Articular chondrocyte of knee joint (primary cell): ENCODE measurements around the gene WASF1. TPM values are rescaled to one million over a fixed set of nuclear protein-coding genes. Genes with fewer than 3 reads are reported as not detected.

Experiments used
- total RNA-seq: library from RNA; depleted of rRNA; stranded (reverse); fragments of >200 nt; gene quantifications from 2 replicates; pipeline ENCODE4 v1.2.3, GENCODE V29; 2012

Gene WASF1
- 11.9 and 14.7 TPM in 2 replicates for total RNA-seq

DNA sequence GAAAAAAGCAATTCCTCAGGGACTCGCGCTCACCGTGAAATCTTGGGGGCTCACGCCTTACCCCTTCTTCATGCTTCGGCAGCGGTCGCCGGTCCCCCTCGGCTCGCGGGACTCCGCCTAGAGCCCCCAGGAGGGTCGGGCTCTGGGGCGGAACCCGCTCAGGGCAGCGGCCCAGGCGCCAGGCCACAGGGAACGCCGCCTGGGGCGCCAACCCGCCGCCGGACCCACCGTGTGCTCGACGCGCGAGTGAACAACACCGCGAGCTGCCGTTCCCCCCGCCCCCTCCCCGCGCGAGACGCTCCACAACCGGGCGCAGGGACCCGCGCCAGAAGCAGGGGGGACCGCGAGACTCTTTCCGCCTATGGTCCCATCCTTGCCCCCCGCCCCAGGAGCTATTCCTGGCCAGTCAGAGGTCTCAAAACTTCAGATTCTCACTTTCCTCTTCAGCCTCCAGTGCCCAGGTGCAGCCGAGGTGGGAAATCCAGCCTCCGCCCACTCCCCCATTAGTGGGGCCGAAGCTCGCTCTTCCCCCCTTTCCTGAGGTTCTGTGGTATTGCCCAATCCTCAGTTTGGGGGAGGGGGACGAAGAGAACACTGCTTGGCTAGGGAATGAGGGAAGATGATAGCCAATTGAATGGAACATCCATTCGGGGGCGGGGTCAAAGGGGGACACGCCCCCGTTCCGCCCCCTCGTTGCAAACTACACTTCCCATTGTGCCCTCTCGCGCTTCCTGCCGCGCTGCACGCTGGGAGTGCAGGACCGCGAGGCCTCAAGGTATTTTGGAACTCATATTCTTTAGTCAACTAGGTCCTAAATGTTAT lies at the start of gene WASF1:
WASF1 (minus strand) TSS at position 265 of the 822 bp plus-strand sequence. CDS start 52,069 bp downstream, outside the sequence.

DNA sequence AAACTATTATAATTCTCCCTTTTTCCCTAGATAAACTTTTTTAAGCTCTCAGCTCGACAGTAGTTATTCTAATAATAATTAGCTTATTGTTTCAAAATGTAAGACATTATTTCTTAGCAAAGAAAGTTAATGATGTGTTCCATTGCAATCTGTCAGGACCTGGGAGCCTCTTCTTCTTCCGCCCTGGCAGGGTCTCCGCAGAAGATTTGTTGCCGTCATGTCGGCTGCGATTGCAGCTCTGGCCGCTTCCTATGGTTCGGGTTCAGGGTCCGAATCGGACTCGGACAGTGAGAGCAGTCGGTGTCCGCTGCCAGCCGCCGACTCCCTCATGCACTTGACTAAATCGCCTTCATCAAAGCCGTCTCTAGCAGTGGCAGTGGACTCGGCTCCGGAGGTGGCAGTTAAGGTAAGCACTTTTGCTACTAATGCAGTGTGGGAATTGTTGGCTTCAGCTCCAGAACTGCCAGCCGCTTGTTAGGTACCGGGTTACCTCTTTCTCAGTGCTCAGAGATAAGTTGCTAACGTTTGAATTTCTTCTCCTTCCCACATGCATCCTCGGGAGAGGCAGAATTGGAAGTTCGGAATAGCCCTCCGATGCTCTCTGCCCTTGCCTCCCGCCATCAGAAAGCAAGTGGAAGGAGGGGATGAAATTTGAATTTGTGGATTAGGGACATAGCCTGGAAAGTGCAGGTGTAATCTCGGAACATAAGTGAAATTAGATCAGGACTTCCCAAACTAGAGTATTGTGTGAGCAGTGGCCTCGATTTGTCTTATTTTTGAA lies 948 bp upstream of the WASF1 start, which contains the start of gene CDC40:
CDC40 (plus strand) TSS at position 200 of the 781 bp plus-strand sequence; CDS start at position 218, 18 bp downstream.

Other genes starting within 250 kb of the WASF1 start
- gene GPR6, start 201.4 kb downstream of the WASF1 start, total RNA-seq: not detected in 2 replicates
- gene CDC40, start 757 bp upstream of the WASF1 start, total RNA-seq: 25.1 and 29.9 TPM in 2 replicates
- gene METTL24, start 178.7 kb upstream of the WASF1 start, total RNA-seq: 0.39 and 0.97 TPM in 2 replicates
- gene DDO, start 235.9 kb upstream of the WASF1 start, total RNA-seq: 3.3 and 4.9 TPM in 2 replicates